CD4-positive, alpha-beta T cell (primary cell): ENCODE measurements around the gene TSHZ2. TPM values are rescaled to one million over a fixed set of nuclear protein-coding genes. Genes with fewer than 3 reads are reported as not detected.

Experiments used
- ATAC-seq: fragments of 200-7000 bp; cut with Tn5 transposase; one replicate; pipeline ENCODE4 v1.10.0; 2022; ENCODE audit warnings: mild to moderate bottlenecking; ENCODE audit not compliant: poor library complexity
- CTCF ChIA-PET: fragments of 350-600 bp; sonication (Branson Sonifier 250); formaldehyde crosslinking; loops from one replicate; lab custom pipeline; 2021; ENCODE audit warnings: antibody characterized with exemption, inconsistent platforms; lab: Charles Lee
- POLR2A ChIA-PET: fragments of 350-600 bp; sonication (Branson Sonifier 250); formaldehyde crosslinking; loops from one replicate; lab custom pipeline; 2021; ENCODE audit warnings: antibody characterized with exemption, inconsistent platforms; lab: Charles Lee
- DNase-seq, 14 experiments: peaks; one replicate each; pipeline ENCODE4 v3.0.0-alpha.2; 2013 to 2020; ENCODE audit warnings: mixed read lengths in 2 of 14
- H3K27ac ChIP-seq, 2 donors: one replicate each; pipeline versions ENCODE4 v1.5.1 to v1.7.0; 2013; ENCODE audit warnings: low read length in 2 of 2, low read depth in 1 of 2, mild to moderate bottlenecking in 1 of 2
- H3K27me3 ChIP-seq, 2 experiments: 1 replicate in 1 of 2; 2 replicates in 1 of 2; pipeline versions ENCODE4 v1.6.1 to v1.7.0; 2013; ENCODE audit warnings: low read length in 2 of 2, control low read depth in 1 of 2, mild to moderate bottlenecking in 1 of 2, moderate library complexity in 1 of 2; ENCODE audit not compliant: insufficient read depth in 2 of 2, control insufficient read depth in 1 of 2
- H3K36me3 ChIP-seq: one replicate; pipeline ENCODE4 v1.6.1; 2013; ENCODE audit warnings: low read length, control low read depth; ENCODE audit not compliant: insufficient read depth
- H3K4me1 ChIP-seq: one replicate; pipeline ENCODE4 v1.6.1; 2013; ENCODE audit warnings: low read length, control low read depth; ENCODE audit not compliant: insufficient read depth
- H3K4me3 ChIP-seq: one replicate; pipeline ENCODE4 v1.5.1; 2013; ENCODE audit warnings: mild to moderate bottlenecking, low read length, moderate library complexity
- H3K9me3 ChIP-seq, 2 experiments: 1 replicate in 1 of 2; 2 replicates in 1 of 2; pipeline versions ENCODE4 v1.6.1 to v1.7.0; 2013; ENCODE audit warnings: low read length in 2 of 2, mild to moderate bottlenecking in 2 of 2, control low read depth in 1 of 2, moderate library complexity in 1 of 2; ENCODE audit not compliant: control insufficient read depth in 1 of 2, insufficient read depth in 1 of 2
- H3K27ac Mint-ChIP-seq: one replicate; pipeline ENCODE4 v1.8.0; 2020; ENCODE audit warnings: mixed read lengths
- H3K27me3 Mint-ChIP-seq: one replicate; pipeline ENCODE4 v1.8.0; 2021; ENCODE audit warnings: mixed read lengths
- H3K36me3 Mint-ChIP-seq: one replicate; pipeline ENCODE4 v1.8.0; 2021; ENCODE audit warnings: low read depth, mixed read lengths
- H3K4me1 Mint-ChIP-seq: one replicate; pipeline ENCODE4 v1.8.0; 2021; ENCODE audit warnings: low read depth, mixed read lengths
- H3K4me3 Mint-ChIP-seq: one replicate; pipeline ENCODE4 v1.8.0; 2020; ENCODE audit warnings: mild to moderate bottlenecking, mixed read lengths
- H3K9me3 Mint-ChIP-seq: one replicate; pipeline ENCODE4 v1.8.0; 2020; ENCODE audit warnings: mixed read lengths
- CTCF ChIP-seq: fragments of 200-600 bp; IDR thresholded peaks from one replicate; pipeline ENCODE4 v1.8.0; 2022; ENCODE audit warnings: antibody characterized with exemption, mild to moderate bottlenecking
- intact Hi-C, 2 experiments: fragments of 100-400 bp; cut with DNase I in 1 of 2; cut with micrococcal nuclease in 1 of 2; formaldehyde crosslinking; loops; one replicate each; pipeline versions ENCODE4 v1.15.1 to v1.9.0; 2023 to 2025; cut with DNase I, micrococcal nuclease
- total RNA-seq, 174 experiments: library from RNA in 2 of 174; stranded (reverse) in 2 of 174; gene quantifications; one replicate each; pipeline ENCODE4 v1.2.3 and lab custom pipeline; 2021 to 2026

Gene TSHZ2
- total RNA-seq, 2 experiments from 2014 or later, result 26.1 to 27.4 TPM

- intact Hi-C loops, result no loop called here
- Histone ChIP-seq H3K4me1 (no peaks in the 10 kb centered on the region), H3K4me3 (no peak overlapping the region), H3K36me3 (no peaks in the 10 kb centered on the region), H3K9me3 (no peaks in the 10 kb centered on the region), H3K27ac (no peak overlapping the region), H3K27me3 (no peaks in the 10 kb centered on the region)
- CTCF ChIA-PET, result interaction anchor here (1.2 kb wide), 1 partner anchor 15 kb away, joined by 3 read pairs; no protein-coding TSS in a partner anchor
- Mint-ChIP-seq H3K4me3 (no peak overlapping the region), H3K27ac (no peak overlapping the region), H3K27me3 (no peaks in the 10 kb centered on the region), H3K36me3 (no peaks in the 10 kb centered on the region), H3K9me3 (no peaks in the 10 kb centered on the region), H3K4me1 (peaks cover 5% of the 10 kb centered on the region)
- ATAC-seq (no peak), DNase-seq (no peak)
- no peak for TF ChIP-seq CTCF
- POLR2A ChIA-PET, result interaction anchor here (0.6 kb wide), 1 partner anchor 405 kb away, joined by 3 read pairs; no protein-coding TSS in a partner anchor
Measured at GRCh38 chr20:53171065-53171464, 198.9 kb downstream of the TSHZ2 start.

GRCh38 chr20:53174454-53174853 lies 202.3 kb downstream of the TSHZ2 start:
- no peaks in the 10 kb centered on the region for H3K36me3 ChIP-seq
- Mint-ChIP-seq H3K27me3 (peaks cover 4% of the 10 kb centered on the region), H3K4me3 (no peak overlapping the region), H3K4me1 (peaks cover 5% of the 10 kb centered on the region), H3K27ac (no peak overlapping the region), H3K36me3 (peaks cover 4% of the 10 kb centered on the region), H3K9me3 (no peaks in the 10 kb centered on the region)
- ChIA-PET POLR2A (no interaction called here), CTCF (no interaction called here)
- no peak overlapping the region for H3K4me3 ChIP-seq
- TF ChIP-seq CTCF, result no peak
- H3K27ac ChIP-seq, result no peak overlapping the region
- H3K4me1 ChIP-seq, result no peaks in the 10 kb centered on the region
- no peaks in the 10 kb centered on the region for H3K27me3 ChIP-seq
- ATAC-seq (no peak), DNase-seq (no peak)
- no peaks in the 10 kb centered on the region for H3K9me3 ChIP-seq
- intact Hi-C loops, result no loop called here

- H3K27me3 Mint-ChIP-seq, result peaks cover 4% of the 10 kb centered on the region
- no peak for TF ChIP-seq CTCF
- no peaks in the 10 kb centered on the region for H3K36me3 ChIP-seq
- H3K27ac Mint-ChIP-seq, result no peak overlapping the region
- H3K4me3 ChIP-seq, result no peak overlapping the region
- H3K9me3 ChIP-seq, result no peaks in the 10 kb centered on the region
- peaks cover 4% of the 10 kb centered on the region for H3K36me3 Mint-ChIP-seq
- ATAC-seq, result no peak
- H3K4me1 Mint-ChIP-seq, result peaks cover 5% of the 10 kb centered on the region
- DNase-seq, result no peak
- H3K27ac ChIP-seq, result no peak overlapping the region
- no peak overlapping the region for H3K4me3 Mint-ChIP-seq
- H3K9me3 Mint-ChIP-seq, result no peaks in the 10 kb centered on the region
- ChIA-PET POLR2A (no interaction called here), CTCF (no interaction called here)
- no peaks in the 10 kb centered on the region for H3K4me1 ChIP-seq
- H3K27me3 ChIP-seq, result no peaks in the 10 kb centered on the region
- intact Hi-C loops, result no loop called here
Measured at GRCh38 chr20:53175135-53175780, 203.1 kb downstream of the TSHZ2 start.
